ENCODE measurements around the gene MICU2.
A peak's percentile ranks its signal among the peaks of the same experiment; 100 is the strongest.

Gene MICU2

DNA sequence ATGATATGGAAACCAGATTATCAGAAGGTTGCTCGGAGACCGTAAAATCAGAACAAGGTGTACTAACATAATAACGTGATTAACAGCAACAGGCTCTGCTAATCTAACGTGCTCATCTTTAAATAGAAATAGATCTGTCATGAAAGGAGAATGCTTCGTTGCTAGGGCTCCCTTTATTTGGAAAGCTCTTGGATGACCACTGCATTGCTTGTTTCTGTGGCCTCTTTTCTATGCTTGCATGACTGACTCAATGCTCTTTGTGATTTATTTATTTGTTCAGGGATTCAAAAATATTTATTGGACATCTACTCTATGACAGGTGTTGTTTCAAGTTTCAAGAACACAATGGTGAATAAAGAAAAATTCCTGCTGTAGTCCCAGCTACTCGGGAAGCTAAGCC is 122.6 kb downstream of the MICU2 start:
- DNase-seq: no peak

DNA sequence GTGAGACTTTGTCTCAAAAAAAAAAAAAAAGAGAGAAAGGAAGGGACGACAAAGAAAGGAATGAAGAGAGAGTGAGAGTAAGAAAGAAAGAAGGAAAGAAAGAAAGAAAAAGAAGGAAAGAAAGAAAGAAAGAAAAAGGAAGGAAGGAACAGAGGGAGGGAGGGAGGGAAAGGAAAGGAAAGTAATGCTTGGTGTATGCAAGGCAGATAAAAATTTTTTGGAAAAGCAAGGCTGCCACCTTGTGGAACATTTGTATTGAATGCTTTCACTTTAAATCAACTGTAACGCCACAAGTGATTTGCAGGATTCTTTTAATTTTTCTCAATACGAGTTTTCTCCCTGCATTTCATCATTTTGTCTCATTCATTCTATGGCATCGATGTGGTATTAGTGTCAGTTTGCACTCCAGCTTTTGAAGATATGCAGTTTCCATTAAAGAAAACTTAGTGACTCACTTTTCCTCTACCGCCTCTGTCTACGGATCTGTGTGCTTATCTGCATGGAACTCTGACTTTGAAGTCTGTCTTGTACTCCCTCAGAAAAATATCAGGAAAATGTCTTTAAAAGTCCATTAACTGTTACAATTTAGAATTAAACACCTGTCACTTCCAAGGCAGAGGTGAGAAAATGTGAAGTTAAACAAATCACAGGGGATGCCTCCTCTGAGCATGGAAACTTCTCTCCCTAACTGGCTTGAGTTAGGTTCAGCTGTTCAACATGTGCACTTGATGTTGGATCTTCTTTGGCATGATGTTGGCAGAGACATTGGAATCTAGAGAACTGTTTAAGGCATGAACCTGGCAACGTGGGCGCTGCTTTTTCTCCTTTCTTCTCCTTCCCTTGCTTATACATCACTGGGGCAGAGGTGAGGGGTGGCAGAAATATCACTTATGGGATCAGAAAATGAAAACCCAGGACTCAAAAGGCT is 124.8 kb downstream of the MICU2 start:
- DNase-seq: no peak

DNA sequence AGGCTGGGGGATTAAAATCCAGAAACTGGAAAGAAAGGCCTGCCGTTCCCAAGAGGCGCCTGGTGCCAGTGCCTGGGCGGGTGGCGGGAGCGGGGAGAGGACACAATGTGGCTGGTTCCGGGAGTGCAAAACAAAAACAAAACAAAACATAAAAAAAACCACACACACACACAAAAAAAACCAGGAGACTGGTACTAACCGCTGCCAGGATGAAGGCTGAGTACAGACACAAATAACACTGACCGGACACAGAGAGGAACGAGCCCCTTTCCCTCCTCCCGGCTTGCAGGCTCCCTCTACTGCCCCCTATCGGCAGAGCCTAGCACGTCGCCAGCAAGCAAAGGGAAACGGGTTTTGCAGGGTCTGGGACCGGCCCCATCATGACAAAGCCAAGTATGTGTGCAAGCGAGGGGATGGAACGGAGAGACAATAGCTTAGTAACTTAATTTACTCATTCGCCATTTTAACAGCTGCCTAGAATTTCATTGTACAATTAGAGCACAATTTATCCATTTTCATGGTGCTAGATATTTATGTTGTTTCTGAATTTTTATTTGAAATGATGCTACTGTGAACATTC is 127.0 kb downstream of the MICU2 start:
- DNase-seq: peak; percentile 7

DNA sequence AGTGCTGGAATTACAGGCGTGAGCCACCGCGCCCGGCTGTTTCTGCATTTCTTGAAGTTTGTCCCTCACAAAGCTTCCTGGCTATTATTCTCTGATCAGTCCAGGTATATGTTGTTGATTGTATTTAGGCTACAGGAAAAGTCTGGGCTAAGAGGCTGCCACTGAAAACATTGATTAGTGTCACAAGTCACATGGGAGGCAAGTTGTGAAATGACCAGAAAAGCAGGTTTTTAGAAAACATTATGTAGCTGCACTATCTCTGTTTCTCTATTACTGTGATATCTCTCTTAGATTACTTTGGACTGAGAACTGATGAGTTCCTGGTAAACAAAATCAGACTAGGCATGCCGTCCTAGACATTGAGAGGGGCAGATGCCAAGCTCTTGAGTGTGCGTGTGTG is 128.9 kb downstream of the MICU2 start:
- DNase-seq: no peak

DNA sequence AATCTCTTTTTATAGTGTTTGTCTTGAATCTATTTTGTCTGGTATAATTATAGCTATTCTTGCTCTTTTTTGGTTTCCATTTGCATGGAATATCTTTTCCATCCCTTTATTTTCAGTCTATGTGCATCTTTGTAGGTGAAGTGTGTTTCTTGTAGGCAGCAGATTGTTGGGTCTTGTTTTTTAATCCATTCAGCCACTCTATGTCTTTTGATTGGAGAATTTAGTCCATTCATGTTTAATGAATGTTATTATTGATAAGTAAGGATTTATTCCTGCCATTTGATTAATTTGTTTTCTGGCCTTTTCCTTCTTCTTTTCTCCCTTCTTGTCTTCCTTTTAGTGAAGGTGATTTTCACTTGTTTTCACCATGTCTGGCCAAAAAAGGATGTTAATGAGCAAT is 133.2 kb downstream of the MICU2 start:
- DNase-seq: no peak

DNA sequence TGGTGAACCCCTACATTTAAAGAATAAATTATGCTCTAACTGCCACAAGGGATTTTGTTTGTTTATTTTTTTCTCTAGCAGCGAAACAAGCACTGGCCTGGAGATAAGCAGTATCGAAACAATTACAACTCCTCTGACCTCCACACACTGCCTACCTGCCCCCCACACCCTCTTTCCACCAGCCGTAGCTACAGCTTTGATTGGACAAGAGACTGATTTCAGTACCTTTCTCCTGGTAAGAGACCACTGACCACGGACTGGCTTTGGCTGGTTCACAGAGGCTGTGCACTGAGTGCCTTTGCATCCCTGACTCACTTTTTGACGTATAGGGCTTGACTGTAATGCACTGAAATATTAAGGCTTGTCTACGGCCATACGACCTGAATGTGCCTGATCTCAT is 137.4 kb downstream of the MICU2 start:
- no peak for DNase-seq

DNA sequence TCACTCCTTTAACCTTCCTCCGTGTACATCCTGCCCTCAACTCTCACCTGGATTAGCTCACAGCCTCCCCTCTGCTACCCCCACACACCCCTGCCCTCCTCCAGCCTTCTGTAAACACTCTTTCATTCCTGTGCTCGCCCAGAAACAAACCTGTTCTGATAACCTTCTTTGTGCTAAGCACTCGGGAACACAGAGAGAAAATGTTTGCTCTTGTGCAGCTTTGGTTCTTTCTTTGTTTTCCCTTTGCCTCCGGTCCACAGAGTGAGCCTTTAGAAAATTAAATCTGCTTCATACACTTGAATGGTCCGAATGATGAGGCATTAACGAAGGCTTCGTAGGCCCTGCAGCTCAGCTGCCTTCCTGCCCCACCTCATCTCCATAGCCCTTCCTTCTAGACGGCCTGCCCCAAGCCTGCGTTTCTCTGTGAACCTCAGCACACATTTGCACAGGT is 138.2 kb downstream of the MICU2 start:
- no peak for DNase-seq

DNA sequence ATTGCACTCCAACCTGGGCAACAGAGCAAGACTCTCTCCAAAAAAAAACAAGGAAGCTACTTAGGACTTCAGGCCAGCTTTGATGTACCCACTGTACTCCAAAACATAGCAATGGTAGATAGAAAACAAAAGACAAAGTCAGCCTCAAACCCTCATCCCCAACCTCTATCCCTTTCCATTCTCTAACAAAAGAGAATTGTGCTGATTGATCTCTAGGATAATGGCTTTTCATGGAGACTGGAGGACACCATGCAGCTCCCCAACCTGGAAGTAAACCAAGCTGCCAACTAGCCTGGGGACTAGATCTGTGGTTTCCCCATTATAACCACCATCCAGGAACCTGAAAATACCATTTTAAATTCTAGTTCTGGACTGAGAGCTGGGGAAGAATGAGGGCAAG is 140.5 kb downstream of the MICU2 start:
- no peak for DNase-seq

DNA sequence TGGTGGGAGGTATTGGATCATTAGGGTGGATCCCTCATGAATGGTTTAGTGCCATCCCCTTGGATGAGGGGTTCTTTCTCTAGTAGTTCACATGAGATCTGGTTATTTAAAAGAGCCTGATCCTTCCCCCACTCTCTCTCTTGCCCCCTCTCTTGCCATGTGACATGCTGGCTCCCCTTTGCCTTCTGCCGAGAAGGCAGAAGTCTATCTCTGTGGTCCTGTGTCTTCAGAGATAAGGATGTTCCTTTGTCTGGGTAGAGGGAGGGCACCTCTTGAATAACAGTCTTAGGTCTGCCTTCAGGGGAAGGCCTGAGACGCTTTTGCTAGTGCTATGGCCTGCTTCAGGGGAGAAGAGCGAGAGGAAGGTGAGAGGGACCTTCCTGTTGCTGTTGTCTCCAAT is 142.8 kb downstream of the MICU2 start:
- DNase-seq: no peak

DNA sequence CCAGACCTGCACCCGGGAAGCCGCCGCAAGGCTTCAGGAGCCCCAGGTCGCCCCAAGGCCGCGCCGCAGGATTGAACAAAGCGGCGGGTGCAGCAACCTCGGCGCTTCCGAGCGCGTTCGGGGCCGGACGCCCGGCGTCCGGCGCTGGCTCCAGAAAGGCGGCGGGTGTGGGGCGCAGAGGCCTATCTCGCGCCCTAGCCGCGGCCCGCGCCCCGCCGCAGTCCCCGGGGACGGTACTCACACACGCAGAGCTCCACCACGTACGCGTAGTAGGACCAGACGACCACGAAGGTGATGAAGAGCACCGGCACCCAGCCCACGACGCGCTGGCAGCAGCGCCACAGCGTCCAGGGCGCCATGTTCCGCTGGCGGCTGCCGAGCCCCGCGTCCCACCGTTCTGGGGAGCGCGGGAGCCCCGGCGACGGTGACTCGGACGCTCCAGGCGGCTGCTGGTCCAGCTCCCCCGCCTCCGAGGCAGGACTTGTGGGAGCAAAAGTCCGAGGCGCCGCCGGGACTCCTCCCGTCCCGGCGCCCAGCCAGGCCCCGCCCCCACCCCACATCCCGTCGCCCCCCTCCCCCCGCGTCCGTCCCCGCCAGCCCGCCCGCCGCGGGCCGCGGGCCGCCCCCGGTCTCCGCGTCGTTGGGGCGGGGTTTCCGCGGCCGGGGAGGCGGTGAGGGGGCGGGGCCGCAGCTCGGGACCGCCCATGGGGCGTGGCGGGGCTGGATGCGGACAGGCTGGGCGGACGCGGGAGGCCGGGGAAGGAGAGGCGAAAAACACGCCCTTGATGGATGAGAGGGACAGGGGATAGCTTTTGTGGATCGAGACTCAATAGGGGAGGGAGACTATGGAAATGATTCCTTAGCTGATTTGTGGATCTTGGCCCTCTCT is 144.9 kb downstream of the MICU2 start, which contains the start of gene ZDHHC20:
TSS of gene ZDHHC20 (minus strand) at position 491 of the 889 bp plus-strand sequence. CDS start at position 359, 132 bp downstream.
- DNase-seq: no peak

DNA sequence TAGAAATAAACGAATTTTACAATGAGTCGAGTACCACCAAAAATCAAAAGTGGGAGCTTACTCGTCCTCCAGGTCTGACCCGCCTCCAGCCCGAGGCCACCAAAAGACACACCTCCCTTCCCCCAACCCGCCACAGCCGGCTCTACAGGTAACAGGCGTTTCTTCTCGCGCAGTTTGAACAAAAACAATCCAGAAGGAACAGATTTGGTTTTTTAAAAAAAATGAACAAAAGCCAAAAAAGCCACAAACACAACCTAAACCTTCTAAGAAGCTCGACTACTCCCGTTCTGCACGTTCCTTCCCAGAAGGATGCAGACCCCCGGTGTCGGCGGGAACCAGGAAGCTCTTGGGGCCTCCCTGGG is 145.5 kb downstream of the MICU2 start:
- no peak for DNase-seq

DNA sequence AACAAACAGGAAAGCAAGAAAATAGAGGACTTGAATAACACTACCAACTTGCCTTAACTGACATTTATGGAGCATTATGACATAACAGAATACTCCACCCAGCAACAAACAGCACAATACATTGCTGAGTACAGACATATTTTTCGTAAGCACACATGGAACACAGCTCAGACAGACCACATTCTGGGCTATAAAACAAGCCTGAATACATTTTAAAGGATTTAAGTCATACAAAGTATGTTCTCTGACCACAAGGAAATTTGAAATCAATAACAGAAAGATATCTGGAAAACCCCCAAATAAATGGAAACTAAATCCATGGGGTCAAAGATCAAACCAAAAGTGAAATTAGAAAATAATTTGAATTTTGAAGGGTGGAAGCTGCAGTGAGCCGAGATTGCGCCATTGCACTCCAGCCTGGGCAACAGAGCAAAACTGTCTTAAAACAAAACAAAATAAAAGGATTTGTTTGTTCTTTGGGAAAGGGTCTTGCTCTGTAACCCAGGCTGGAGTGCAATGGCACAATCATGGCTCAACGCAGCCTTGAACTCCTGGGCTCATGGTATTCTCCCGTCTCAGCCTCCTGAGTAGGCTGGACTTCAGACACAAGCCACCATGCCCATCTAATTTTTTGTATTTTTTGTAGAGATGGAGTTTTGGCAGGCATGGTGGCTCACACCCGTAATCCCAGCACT is 150.4 kb downstream of the MICU2 start:
- no peak for DNase-seq

DNA sequence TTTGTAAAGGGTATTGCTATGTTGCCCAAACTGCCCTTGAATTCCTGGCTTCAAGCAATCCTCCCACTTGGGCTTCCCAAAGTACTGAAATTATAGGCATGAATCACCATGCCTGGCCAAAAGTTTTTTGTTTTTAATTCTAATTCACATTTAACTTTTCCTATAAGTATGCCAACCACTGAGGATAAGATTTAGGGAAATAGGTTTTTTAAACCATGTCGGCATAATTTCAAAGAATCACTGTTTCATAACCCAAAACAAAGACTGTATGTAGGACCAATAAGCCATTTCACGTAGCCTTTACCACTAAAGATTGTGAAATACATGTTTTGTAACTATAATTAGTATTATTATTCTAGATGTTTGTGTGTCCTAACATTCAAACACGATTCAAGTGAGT is 153.0 kb downstream of the MICU2 start:
- no peak for DNase-seq

DNA sequence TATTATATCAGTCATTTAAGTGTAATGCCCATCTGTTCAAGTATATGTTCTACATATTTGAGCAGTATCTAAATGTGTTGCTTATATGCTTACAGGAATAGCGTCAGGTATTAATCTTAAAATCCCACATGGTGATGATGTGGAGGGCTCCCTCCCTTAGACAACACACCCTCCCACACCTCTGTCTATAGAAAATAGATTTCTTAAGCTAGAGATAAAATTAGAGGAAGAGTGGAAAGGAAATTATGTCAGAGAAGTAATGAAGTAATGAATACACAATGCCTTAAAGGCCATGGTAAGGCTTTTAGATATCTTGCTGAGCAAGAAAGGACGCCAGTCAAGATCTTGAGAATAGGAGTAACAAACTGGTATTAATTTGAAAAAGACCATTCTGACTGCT is 157.3 kb downstream of the MICU2 start:
- DNase-seq: no peak

DNA sequence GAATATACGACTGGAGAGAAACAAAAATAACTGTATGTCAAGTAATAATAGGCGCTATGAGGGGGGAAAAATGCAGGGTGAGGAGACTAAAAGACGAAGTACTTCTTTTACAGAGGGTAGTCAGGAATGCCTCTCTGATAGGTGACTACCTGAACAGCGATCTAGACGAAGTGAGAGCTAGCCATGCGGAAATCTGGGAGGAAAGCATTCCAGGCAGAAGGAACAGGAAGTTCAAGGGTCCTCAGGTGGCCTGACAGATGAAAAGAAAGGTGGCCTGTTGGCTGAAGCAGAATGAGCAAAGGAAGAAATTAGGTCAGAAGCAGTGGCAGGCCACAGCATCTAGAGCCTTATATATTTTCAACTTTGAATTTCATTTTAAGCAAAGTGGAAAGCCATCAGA is 158.2 kb downstream of the MICU2 start:
- no peak for DNase-seq

DNA sequence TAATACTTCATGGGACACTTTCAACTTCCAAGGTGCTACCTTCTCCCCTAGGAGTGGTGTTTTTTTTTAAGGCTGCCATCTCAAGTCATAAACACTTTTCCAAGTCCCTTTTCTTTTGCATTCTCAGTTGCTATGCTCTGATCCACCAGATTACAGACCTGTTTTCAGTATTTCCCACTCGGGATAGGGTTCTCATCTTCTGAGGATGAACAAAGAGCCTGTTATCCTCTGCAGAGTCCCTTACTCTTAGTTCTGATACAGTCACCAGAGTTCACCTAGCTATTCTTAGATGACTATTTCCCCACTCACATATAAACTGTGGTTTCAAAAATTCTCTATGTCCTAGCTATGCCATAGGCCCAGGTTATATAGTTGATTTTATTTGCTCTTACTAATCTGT is 160.8 kb downstream of the MICU2 start:
- DNase-seq: peak; percentile 46
